Ascending aorta (tissue), 2 donors: ENCODE results near the gene TMEM181. TPM values are rescaled to one million over a fixed set of nuclear protein-coding genes. Genes with fewer than 3 reads are reported as not detected.

Source experiments
- DNase-seq, 2 donors: peaks; one replicate each; pipeline ENCODE4 v3.0.0-alpha.2; 2019; ENCODE audit warnings: low spot score in 2 of 2
- H3K27ac ChIP-seq, 2 donors: fragments of 200-600 bp; sonication (generic); one replicate each; pipeline ENCODE4 v1.5.1; 2016 to 2017; ENCODE audit warnings: mild to moderate bottlenecking in 1 of 2
- H3K27me3 ChIP-seq: fragments of 200-600 bp; sonication (generic); one replicate; pipeline ENCODE4 v1.5.1; 2017
- H3K36me3 ChIP-seq, 2 donors: fragments of 200-600 bp; sonication (generic); one replicate each; pipeline ENCODE4 v1.5.1; 2016
- H3K4me1 ChIP-seq, 2 donors: fragments of 200-600 bp; sonication (generic); one replicate each; pipeline ENCODE4 v1.5.1; 2016 to 2017; ENCODE audit warnings: mild to moderate bottlenecking in 1 of 2
- H3K4me3 ChIP-seq, 2 donors: fragments of 200-600 bp; sonication (generic); one replicate each; pipeline ENCODE4 v1.5.1; 2016 to 2017; ENCODE audit warnings: mild to moderate bottlenecking in 1 of 2
- H3K9me3 ChIP-seq, 2 donors: fragments of 200-600 bp; sonication (generic); one replicate each; pipeline ENCODE4 v1.5.1; 2016
- intact Hi-C: fragments of 100-400 bp; cut with DNase I; formaldehyde crosslinking; loops from one replicate; pipeline ENCODE4 v1.15.1; 2023
- total RNA-seq: library from RNA; depleted of rRNA; stranded (reverse); fragments of >200 nt; gene quantifications from one replicate; pipeline ENCODE4 v1.1.0, GENCODE V29; 2016
- TF ChIP-seq, protein P1 (sequence below), 3 experiments: fragments of 200-600 bp in 2 of 3; fragments of 450-650 bp in 1 of 3; sonication (generic) in 2 of 3; IDR thresholded peaks; one replicate each; pipeline ENCODE4 v1.5.1; 2016 to 2019; ENCODE audit warnings: antibody characterized with exemption in 3 of 3, mild to moderate bottlenecking in 1 of 3, moderate library complexity in 1 of 3

The TMEM181 gene
- total RNA-seq, 1 donor from 2014 or later = 16.3 TPM

- H3K27ac ChIP-seq = no peak overlapping the region
- no peaks in the 10 kb centered on the region for H3K9me3 ChIP-seq
- no peaks in the 10 kb centered on the region for H3K27me3 ChIP-seq
- intact Hi-C loops = no loop called here
- TF ChIP-seq, protein P1, sequence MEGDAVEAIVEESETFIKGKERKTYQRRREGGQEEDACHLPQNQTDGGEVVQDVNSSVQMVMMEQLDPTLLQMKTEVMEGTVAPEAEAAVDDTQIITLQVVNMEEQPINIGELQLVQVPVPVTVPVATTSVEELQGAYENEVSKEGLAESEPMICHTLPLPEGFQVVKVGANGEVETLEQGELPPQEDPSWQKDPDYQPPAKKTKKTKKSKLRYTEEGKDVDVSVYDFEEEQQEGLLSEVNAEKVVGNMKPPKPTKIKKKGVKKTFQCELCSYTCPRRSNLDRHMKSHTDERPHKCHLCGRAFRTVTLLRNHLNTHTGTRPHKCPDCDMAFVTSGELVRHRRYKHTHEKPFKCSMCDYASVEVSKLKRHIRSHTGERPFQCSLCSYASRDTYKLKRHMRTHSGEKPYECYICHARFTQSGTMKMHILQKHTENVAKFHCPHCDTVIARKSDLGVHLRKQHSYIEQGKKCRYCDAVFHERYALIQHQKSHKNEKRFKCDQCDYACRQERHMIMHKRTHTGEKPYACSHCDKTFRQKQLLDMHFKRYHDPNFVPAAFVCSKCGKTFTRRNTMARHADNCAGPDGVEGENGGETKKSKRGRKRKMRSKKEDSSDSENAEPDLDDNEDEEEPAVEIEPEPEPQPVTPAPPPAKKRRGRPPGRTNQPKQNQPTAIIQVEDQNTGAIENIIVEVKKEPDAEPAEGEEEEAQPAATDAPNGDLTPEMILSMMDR (IDR thresholded peaks at IDR 0.05) = no peak
- DNase-seq = no peak
- peaks cover 0 to 13% of the 10 kb centered on the region in 2 donors for H3K4me1 ChIP-seq
- H3K36me3 ChIP-seq = peaks cover 8 to 29% of the 10 kb centered on the region in 2 donors
- no peak overlapping the region for H3K4me3 ChIP-seq
These were observed 47.7 kb downstream of the TMEM181 start for GRCh38 chr6:158607411-158608170.

- H3K4me3 ChIP-seq = no peak overlapping the region
- H3K9me3 ChIP-seq = no peaks in the 10 kb centered on the region
- H3K36me3 ChIP-seq = peaks cover 8 to 29% of the 10 kb centered on the region in 2 donors
- no peak overlapping the region for H3K27ac ChIP-seq
- intact Hi-C loops = no loop called here
- TF ChIP-seq, protein P1 (IDR thresholded peaks at IDR 0.05) = no peak
- no peaks in the 10 kb centered on the region for H3K27me3 ChIP-seq
- peaks cover 0 to 13% of the 10 kb centered on the region in 2 donors for H3K4me1 ChIP-seq
- DNase-seq = no peak
These were observed 48.3 kb downstream of the TMEM181 start for GRCh38 chr6:158608221-158608620.

DNA sequence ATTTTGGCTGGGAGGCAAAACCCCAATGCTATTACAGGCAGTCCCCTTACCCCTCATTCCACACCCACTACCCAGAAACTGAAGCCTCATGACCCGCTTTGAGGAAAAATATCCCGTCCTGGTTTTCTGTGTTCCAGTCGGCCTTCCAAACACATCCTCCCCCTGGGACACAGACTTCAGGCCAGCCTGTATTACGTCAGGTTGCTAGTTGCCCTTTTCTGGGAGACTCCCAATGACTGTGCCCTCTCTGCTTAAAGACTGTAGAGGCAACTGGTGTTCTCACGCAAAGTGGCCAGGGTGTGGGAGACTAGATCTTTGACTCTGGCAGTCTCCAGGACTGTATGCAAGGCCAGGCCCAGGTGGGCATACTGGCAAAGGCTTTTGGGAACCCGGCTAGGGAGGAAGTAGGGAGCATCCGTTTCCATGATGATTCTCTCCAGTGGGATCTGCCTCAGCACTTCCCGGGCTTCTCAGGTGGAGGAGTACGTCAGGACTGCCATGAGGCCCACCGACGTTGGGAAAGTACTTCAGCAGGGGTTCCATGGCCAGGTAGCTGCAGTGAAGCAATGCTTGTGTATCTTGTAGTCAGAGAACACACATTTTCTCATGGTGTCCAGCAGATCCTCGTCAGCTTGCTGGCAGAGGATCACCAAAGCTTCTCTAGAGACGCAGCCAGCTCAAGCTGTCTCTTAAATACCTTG is 49.7 kb downstream of the TMEM181 start:
- no peaks in the 10 kb centered on the region for H3K27me3 ChIP-seq
- intact Hi-C loops = no loop called here
- no peak for DNase-seq
- TF ChIP-seq, protein P1 (IDR thresholded peaks at IDR 0.05) = no peak
- peak overlapping the region; percentile 26 to 35 for H3K27ac ChIP-seq
- H3K4me1 ChIP-seq = peaks cover 0 to 10% of the 10 kb centered on the region in 2 donors
- peaks cover 9 to 29% of the 10 kb centered on the region in 2 donors for H3K36me3 ChIP-seq
- H3K4me3 ChIP-seq = no peak overlapping the region
- H3K9me3 ChIP-seq = no peaks in the 10 kb centered on the region

DNA sequence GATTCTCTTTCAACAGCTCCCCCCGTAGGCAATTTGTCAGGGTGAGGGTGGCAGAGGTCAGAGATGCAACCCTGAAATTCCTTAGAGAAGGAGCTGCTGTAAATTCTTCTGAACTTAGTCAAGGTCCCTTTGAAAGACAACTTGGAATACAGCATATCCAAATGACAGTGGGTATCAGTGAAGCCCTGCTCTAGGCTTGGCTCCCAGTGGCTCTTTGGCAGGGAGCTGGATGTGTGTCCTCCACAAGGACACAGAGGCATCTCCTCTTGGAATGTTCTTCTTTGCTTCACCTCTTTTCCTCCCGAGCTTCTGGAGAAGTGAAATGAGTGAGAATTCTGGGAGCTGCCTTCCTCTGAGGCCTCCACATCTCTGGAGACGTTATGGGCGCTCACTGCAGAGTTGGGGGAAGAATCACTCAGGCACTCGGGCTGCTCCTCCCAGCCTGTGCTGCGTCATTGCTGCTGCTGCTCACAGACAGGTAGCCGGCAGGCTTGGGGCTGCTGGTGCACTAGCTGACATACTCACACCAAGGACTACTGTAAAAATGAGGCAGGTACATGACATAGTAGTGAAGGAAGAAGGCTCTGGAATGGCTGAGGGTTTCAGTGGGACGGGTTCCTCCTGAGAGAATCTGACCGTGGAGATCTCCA is 50.6 kb downstream of the TMEM181 start:
- Histone ChIP-seq H3K9me3 (no peaks in the 10 kb centered on the region), H3K4me3 (no peak overlapping the region), H3K27me3 (no peaks in the 10 kb centered on the region), H3K36me3 (peaks cover 13 to 37% of the 10 kb centered on the region in 2 donors), H3K4me1 (peaks cover 0 to 10% of the 10 kb centered on the region in 2 donors), H3K27ac (peak overlapping the region in 1 of 2 donors; percentile 35)
- no peak for DNase-seq
- intact Hi-C loops = no loop called here
- TF ChIP-seq, protein P1 (IDR thresholded peaks at IDR 0.05) = no peak

DNA sequence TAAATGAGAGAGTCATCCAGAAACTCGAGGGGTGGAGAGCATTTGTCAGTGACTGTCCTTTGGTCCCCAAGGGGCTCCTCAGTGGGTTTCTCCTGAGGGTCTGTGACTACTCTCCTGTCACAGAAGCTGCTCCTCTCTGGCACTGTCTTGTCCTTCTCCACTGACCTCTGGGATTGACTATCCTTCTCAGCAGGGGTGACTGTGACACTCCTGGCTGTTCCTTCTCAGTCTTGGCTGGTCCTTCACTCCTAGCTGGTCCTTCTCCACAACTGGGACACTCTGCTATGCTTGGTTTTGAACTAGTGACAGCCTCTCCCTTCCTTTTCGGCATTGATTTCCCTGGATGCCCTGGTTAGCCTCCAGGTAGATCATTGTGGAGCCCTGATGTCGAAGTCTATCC is 51.1 kb downstream of the TMEM181 start:
- intact Hi-C loops = no loop called here
- Histone ChIP-seq H3K4me3 (no peak overlapping the region), H3K36me3 (peaks cover 13 to 37% of the 10 kb centered on the region in 2 donors), H3K4me1 (peaks cover 0 to 10% of the 10 kb centered on the region in 2 donors), H3K27me3 (no peaks in the 10 kb centered on the region), H3K27ac (no peak overlapping the region), H3K9me3 (no peaks in the 10 kb centered on the region)
- TF ChIP-seq, protein P1 (IDR thresholded peaks at IDR 0.05) = no peak
- DNase-seq = no peak
